GM12865 (cell line): ENCODE measurements around the gene RFX2.
"Not testable (repeated sequence)": the region's sequence is repeated elsewhere in the genome, so short reads cannot be mapped to it uniquely, and the experiment has no call there.

ENCODE experiments used
- DNase-seq: peaks from one replicate; pipeline ENCODE4 v3.0.0; 2010; ENCODE audit warnings: low read depth
- H3K4me3 ChIP-seq: 2 replicates; pipeline ENCODE4 v1.5.1; 2011; ENCODE audit warnings: mild to moderate bottlenecking, low read depth, low read length, control low read depth
- CTCF ChIP-seq: IDR thresholded peaks from 2 replicates; pipeline ENCODE4 v1.5.1; 2011; ENCODE audit warnings: low read length, control low read depth, low read depth, inconsistent platforms; ENCODE audit not compliant: insufficient read depth; ENCODE audit errors: missing control alignments

RFX2 gene

DNA sequence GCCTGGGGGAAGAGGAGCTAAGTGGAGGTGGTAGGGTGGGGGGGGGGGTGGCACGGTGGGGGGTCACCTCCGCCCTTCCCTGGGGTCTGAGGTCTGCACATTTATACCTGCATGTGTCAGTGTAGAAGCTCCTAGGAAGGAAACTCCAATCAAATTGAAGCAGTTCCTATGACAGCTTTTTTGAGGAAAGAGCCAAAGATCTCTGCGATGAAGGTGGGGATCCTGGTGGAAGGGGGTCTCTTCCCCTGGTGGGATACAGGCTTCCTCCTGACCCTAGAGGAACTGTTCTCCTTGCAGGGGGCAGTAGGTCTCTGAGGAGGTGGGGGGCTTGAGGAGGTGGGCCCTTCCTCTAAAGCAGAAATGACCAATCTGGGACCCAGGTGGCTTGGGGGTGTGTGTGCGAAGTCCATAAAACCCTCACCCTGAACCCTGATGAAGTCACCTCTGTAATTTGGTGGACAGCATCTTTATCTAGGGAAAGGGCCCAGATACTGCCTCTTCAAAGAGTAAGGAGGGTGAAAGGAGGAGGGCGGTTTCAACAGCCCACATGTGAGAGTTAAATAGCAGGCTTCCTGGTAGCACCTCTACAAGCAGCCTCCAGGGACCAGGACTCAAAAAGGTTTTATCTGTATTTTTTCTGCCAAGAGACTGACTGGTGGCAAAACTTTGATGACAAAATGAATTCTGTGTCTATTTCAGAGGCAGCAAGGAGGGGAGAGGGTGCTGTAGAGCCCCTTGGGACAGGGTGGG is 145.3 kb downstream of the RFX2 start:
- no peak for DNase-seq
- no peak overlapping the region for H3K4me3 ChIP-seq
- TF ChIP-seq CTCF, result no peak

DNA sequence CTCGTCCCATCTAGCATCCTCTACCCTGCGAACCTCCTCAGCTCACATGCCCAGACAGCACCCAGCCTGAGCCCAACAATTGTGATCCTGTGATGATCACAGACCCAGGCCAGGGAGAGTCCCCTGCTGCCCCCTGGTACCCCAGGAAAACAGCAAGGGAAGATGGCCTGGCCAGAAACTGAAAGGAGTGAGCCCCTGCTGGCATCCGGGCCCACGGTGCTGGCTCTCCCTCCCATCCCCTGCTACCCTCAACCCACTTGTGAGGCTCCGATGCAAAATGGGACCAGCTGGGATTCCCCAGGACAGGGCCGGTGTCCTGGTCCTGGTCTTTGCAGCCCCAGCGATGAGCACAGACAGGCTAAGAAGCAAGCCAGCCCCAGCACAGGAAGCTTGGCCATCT is 146.4 kb downstream of the RFX2 start:
- no peak overlapping the region for H3K4me3 ChIP-seq
- DNase-seq, result no peak
- no peak for TF ChIP-seq CTCF

DNA sequence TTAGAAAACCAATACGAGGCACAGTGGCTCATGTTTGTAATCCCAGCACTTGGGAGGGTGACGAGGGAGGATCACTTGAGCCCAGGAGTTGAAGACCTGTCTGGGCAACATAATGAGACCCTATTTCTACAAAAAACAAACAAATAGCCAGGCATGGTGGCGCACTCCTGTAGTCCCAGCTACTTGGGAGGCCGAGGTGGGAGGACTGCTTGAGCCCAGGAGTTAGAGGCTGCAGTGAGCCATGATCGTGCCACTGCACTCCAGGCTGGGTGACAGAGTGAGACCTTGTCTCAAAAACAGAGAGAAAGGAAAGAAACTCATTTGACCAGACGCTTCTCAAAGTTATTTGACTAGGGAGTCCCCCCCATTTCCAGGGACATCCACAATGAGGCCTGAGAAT is 147.0 kb downstream of the RFX2 start:
- not testable (repeated sequence) for DNase-seq, H3K4me3 ChIP-seq

DNA sequence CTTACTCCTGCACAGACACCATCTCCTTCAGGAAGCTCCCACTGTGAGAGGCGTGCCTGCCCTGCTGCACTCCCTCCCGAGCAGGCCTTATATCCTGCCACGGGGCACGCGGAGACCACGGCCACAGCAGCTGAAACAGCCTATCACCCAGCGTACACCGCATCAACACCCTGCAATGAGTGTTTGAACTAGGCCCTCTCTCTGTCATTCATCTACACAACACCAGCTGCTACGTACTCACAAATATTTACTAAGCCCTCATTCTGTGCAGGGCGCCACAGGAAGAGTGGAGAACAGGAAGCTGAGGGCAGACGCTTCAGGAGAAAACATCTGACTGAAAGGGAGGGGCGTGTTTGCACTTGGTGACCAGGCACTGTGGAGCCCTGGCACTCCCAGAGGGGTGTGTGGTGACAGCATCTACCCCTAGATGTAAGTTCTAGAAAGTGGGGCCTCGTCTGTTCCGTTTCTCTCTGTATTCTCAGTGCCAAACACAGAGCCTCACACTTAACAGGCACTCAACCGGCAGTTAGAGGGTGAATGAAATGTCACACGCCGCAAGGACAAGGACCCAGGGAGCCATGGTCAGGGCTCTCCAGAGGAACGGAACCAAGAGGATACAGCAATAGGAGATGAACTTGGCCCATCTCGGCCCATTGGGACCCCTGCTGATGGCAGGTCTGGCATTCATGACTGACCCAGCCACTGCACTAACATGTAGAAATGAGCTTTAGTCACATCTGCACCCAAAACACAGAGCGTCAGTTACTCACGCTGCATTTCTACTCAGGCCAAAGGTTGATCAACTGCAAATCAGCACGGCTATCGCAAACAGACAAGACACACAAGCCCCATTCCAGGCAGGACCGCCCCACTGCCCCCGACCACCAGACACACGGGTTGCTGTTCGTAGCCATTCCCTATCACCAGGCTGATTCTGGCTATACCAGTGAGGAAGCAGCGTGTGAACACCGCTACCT is 148.0 kb downstream of the RFX2 start:
- DNase-seq, result no peak
- TF ChIP-seq CTCF, result no peak
- no peak overlapping the region for H3K4me3 ChIP-seq

- not testable (repeated sequence) for DNase-seq, H3K4me3 ChIP-seq
Observed at GRCh38 chr19:5961641-5961968, 148.7 kb downstream of the RFX2 start.

GRCh38 chr19:5960005-5961001 is 150.0 kb downstream of the RFX2 start:
- no peak for TF ChIP-seq CTCF
- no peak overlapping the region for H3K4me3 ChIP-seq
- DNase-seq, result no peak

DNA sequence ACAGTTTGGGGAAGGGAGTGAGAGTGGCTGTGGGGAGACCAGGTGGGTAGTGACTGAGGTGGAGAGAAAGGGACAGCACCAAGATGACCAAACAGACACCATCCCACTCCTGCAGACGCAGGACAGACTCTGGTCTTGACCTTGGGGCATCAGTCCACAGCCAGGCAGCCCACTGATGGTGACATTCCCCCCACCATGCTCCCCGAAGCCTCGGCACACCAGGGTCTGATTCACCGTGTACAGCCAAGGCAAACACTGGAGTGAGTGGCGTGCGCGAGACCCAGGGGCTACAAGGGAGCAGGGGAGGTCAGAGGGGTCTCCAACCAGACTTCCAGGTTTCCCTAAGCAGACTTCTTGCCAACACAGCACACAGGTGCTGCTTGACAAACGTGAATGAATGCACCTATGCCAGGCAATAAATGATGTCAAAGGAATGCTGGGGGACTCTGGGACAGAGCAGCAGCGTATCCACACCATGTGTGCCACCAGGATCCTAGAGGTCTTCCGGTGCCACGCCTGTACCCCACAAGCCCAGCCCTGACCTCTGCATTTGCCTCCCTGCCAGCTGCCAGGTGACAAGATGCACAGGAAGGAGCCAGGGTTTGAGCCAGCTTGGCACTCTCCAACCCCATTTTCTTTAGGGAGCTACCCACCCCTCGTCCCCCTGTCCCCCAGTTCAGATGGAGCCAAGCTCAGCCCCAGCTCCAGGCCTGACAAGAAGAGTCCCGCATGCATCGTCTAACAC is 150.9 kb downstream of the RFX2 start:
- DNase-seq, result no peak
- TF ChIP-seq CTCF, result no peak
- H3K4me3 ChIP-seq, result no peak overlapping the region
